RKO (cell line): ENCODE results near the gene KLK7.

Experiments
- DNase-seq: peaks from one replicate; pipeline ENCODE4 v3.0.0-alpha.2; 2016; ENCODE audit warnings: low spot score

The KLK7 gene

DNA sequence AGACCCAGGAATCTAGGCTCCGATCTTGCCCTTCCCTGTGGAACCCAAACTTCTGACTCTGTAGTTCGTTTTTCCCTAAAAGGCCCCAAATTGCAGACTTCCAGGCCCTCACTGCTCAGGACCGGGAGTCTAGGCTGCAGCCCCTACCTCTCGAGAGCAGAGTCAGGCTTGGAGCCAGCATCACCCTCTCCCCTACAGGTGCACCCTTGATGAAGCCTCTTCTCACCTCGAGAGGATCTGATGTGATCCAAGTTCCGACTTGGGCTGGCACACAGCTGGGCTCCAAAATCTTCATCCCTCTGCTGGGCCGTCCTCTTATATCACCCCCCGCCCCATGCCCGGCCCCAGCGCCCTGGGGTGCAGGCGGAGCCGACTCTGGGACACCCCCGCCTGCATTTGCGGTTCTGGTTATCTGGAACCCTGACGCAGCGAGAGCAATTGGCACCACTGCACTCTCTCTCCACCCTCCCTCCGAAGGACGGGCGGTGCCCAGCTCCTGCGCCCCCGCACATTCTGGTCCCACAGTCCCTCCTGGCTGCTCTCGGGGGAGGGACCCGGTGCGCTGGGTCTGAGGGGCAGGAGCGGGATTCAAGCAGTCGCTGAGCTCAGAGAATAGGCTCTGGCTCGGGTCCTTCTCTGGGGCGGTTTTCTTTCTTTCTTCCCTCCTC lies at the start of gene KLK7:
Gene KLK7 (minus strand): TSS at position 293 of the 668 bp plus-strand sequence. CDS start 1,518 bp downstream, outside the sequence.
- DNase-seq: no peak

DNA sequence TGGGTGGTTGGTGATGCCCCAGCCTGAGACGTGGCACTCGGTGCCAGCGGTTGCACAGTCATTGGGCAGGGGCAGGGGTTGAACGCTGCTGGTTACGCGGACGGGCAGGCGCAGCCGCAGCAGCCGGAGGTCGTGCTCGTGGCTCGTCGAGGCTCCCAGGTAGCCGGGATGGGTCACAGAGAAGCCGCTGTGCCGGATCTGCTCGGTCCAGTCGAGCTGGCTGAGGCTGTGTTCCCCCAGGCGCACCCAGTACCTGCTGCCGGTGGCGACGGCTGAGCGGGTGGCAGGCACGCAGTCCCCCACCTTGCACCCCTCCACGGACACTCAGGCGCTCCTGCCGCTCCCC lies 48.1 kb upstream of the KLK7 start:
- no peak for DNase-seq

DNA sequence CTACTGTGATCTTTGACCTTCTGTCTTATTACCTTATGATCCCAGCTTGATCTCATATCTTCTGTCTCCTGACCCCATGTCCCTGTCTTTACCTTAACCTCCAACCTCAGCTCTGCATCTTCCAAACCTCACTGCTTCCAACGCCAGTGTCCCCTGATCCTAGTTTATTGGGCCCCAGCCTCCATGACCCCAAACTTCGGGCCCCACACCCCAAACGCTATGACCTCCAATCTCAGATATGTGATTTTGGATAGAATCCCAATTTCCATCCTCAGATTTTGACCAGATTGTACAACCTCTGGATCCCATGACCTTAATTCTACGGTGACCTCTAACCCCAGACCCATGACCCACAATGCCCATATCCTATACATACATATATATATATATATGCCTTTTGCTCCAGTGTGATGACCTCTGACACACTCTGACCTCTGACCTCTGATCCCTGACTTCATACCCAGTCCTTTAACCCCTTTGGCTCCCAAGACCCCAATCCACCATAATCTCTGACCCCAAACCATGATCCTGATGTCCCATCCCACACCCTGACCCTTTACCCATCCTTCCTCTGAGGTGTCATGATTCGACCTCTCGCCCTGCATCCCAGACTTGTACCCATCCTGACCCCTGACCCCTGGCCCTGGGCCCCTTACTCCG lies 47.6 kb upstream of the KLK7 start:
- DNase-seq: no peak

DNA sequence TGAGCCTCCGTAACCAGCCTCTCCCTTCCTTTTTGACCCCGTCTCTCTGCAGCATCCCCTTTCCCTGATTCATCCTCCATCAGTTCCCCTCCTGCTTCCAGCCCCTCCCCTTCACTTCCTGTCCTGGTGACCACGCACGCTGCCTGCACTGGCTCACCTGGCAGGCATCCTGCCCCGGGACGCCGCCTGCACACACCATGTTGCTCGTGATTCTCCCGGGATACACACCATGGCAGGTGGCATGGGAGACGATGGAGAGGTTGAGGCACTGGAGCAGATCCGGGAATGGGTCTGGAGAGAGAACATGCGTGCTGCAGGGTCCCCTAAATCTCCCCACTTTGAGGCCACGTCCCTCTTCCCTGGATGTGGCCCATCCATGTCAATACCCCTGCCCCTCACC lies 46.9 kb upstream of the KLK7 start:
- DNase-seq: no peak

DNA sequence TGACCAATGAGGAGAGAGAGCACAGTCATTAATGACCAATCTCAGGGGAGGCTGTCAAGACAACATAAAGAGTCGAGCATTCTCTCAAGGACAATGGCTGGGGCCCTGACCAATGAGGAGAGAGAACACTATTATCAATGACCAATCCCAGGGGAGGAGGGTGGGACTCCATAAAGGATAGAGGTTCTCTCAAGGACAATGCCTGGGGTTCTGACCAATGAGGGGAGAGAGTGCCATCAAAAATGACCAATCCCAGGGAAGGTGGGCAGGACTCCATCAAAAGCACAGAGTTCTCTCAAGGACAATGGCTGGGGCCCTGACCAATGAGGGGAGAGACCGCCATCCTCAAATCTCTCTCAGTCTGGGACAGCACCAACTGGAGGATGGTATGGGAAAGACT lies 46.0 kb upstream of the KLK7 start:
- no peak for DNase-seq

DNA sequence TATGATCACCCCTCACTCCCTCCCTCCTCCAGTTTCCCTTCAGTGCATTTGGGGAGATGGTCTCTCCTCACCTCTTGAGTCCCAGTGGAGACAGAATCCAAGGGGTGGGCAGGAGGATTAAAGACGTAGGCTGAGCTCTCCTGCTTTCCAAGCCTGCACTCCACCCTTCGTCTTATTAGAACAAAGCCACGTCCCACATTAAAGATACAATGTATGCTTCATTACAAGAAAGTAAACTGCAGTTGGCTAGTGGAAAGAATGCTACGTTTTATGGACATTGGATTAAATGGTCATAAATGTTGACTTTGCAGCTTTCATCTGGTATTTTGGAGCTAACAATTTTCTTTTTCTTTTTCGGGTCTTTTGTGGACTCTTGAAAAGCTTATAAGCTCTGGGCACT lies 44.2 kb upstream of the KLK7 start:
- no peak for DNase-seq

DNA sequence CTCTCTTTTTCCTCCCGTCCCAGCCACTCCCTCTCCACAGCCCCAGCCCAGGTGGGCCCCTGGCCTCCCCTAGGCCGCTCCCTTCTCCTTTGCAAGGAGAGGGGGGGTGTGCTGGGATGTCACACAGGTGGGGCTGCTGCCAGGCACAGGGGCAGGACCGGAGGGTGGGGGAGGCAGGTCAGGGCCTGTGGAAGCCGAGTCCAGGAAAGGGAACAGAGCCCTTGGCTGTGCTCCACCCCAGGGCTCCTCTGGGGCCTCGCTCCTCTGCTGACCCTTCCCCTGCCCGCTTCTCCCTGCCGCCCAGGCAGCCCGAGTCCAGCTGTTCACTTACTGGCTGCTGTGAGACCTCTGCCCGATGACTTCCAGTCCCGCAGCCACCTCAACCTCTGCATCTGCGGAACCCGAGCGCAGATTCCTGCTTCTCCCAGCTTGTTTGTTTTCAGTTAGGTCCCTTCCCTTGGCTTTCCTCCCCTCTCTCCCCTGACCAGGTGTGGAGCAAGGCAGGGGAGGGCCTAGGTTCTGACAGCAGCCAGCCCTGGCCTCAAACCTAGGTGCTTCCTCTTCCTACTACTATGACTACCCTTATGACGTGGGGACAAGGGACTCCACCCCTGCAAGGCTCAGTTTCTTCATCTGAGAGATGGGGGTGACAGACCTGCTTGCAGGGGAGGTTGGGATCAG lies 43.5 kb upstream of the KLK7 start:
- DNase-seq: no peak

DNA sequence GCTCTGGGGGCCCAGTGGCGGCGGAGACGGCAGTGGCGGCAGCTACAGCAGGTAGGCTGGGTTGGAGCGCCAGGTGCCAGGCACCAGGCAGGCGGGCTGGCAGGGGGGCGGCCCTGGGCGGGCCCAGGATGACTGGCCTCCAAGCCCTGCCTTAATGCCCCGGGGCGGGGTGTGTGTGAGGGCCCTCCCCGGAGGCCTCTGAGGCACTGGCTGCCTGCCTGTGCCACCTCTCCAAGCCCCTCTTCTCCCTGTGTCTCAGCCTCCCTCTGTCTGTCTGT lies 42.8 kb upstream of the KLK7 start, which contains the start of gene KLK11:
Gene KLK11 (minus strand): TSS at position 63 of the 278 bp plus-strand sequence. CDS start 985 bp downstream, outside the sequence.
- no peak for DNase-seq

DNA sequence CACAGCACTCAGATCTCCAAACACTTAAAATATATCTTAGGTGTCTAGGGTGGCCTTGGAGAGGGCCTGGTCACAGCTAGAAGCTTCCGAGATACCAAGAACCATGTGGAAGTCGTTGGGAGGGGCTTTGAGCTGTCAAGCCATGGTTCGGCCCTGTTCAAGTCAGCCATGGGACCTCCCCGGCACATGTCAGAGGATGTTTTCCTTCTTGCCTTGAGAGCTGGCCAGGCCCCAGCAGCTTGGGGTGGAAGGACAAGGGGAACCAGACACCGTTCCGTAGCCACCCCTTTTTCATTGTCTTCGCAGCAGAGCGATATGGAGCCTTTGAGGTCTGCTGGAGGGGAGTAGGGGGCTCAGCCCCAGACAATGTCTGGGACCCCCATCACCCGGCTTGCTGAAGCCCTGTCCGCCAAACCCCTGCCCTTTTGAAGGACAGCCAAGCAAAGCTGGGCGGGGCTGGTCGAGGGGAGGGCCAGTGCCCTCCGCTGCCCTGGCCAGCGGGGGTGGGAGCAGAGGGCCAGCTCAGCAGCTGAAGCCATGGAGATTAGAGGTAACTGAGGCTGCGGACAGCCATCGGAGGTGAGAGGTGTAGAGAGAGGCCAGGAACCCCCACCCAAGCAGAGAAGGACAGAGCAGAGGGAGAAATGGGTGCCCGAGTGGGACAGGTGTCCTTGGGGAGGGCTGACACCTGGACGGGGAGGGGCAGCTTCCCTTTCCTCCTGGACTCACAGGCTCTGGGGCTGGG lies 42.3 kb upstream of the KLK7 start:
- DNase-seq: no peak

DNA sequence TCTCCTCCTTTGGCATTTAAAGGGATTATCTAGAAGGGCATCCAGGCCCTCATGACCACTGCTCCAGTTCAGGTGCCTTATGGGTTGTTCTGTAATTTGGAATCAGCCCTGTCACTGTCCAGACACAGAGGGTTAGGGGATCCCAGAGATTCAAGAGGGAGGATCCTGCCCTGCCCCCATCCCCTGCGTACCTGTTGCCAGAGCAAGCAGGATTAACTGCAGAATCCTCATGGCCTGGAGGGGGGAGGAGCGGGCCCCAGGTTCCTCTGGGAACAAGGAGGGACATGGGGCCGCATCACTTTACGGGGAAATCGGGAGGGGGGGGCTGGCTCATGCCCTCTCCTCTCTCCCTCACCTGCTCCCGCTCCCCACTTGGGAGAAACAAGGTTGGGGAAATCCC lies 41.7 kb upstream of the KLK7 start:
- DNase-seq: no peak

DNA sequence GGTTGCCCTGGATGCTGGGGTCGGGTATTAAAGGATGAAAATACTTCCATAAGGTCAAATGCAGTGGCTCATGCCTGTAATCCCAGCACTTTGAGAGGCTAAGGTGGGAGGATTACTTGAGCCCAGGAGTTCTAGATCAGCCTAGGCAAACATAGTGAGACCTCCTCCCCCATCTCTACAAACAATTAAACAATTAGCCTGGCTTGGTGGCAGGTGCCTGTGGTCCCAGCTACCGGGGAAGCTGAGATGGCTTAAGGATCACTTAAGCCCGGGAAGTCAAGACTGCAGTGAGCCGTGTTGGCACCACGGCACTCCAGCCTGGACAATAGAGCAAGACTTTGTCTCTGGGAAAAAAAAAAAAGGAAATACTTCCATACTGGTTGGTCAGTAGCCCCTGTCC lies 41.2 kb upstream of the KLK7 start:
- DNase-seq: no peak

DNA sequence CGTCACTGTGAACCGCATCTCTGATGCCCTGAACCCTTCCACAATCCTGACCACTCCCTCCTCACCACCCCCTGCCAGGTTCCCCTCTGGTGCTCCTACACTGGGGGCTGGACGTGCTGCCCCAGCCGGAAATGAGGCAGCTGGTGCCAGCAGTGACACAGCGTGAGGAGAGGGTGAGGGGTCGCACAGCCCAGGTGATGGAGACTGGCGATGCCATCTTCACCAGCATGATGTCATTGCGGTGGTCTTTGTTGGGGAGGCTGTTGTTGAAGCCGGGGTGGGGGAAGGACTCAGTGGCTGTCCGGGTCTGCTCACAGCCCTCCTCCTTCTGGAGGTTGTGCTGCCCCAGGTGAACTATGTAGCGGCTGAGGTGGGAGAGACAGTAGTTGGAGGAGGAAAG lies 40.2 kb upstream of the KLK7 start:
- no peak for DNase-seq

DNA sequence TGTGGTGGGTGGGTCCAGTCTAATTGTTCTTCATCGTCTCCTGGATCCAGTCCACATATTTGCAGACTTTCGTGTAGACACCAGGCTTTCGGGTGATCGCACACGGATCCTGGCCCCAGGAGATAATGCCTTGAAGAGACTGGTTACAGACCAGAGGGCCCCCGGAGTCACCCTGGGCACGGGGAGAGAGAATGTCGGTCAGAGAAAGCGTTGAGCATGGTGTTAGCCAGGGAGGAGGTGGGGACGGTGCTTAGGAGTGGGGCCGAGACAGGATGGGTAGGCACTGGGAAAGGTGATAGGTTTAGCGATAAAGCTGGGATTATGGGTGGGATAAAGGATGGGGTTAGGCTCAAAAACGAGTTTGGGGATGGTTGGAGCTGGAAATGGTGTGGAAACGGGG lies 38.8 kb upstream of the KLK7 start:
- DNase-seq: no peak

DNA sequence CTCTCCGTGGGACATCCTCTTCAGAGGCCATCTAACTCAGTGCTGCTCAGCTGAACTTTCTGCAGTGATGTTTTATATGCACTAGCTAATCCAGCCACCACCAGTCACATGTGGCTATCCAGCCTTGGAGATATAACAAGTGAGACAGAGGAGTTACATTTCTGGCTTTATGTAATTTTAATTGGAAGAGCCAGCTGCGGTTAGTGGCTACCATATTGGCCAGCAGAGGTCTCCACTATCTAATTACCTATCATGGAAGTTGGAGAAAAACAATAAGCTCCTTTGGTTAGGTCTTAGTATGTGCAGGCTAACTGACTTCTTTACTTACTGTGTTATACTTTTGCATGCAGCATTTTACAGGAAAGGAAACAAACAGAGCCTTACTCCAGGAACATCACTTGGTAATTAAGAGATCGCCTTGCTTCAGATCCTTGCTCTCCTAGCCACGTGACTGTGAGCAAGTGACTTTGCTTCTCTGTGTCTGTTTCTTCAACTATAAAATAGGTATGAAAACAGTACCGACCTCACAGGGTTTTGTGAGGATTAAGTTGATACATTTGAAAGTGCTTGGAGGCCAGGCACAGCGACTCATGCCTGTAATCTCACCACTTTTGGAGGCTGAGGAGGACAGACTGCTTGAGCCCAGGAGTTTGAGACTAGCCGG lies 37.4 kb upstream of the KLK7 start:
- peak; percentile 66 for DNase-seq

DNA sequence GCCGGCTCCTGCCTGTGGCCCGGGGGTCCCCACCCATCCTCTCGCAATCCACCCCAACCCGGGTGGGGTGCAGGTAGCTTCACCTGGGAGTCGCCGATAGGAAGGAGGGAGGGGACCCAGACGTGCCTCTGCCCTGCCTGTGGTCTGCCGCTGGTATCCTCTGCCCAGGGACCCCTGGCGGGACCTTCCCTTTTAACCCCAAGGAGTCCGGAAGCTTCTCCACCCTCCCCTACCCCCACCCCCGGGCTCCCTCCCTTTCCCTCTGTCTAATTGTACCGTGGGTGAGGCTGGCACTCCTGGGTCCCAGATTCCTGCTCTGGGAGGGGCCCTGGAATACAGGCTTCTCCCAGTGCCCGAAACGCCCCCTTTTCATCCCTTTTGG lies 35.8 kb upstream of the KLK7 start, which contains the start of gene KLK10:
Gene KLK10 (minus strand): TSS at position 166 of the 382 bp plus-strand sequence. CDS start 579 bp downstream, outside the sequence.
- no peak for DNase-seq

DNA sequence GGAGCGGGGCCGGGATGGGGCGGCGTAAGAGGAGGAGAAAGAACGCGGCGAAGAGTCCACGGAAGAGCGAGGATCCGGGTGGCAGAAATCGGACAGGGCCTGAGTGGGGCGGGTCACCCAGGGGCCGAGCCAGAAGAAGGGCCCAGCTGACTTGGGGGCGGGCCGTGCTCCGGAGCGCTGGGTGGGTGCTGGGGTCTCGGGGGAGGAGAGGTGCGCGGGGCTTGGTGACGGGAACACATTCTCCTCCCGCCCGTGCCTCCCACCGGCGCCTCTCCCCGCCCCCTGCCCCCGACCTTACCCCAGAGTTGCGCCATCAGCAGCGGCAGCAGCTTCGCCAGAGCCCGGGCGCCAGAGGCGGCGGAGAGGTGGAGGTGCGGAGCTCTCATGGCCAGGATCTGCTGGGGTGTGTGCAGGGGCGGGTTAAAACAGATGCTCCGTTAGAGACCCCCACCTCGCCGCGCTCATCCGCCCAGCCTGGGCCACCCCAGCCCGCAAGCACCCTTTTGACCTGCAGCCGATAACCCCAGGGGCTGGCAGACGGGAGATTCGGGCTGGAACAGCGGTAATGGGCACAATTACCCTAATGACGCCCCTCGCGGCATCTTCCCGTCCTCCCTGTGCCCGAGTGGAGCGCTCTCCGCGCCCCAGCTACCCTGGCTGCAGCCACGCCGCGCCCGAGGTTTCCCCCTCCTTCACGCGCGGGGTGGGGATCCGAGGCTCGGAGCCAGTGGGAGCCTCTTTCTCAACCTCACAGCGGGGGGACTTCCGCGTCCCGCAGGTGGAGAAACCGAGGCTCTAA lies 35.2 kb upstream of the KLK7 start:
- no peak for DNase-seq

DNA sequence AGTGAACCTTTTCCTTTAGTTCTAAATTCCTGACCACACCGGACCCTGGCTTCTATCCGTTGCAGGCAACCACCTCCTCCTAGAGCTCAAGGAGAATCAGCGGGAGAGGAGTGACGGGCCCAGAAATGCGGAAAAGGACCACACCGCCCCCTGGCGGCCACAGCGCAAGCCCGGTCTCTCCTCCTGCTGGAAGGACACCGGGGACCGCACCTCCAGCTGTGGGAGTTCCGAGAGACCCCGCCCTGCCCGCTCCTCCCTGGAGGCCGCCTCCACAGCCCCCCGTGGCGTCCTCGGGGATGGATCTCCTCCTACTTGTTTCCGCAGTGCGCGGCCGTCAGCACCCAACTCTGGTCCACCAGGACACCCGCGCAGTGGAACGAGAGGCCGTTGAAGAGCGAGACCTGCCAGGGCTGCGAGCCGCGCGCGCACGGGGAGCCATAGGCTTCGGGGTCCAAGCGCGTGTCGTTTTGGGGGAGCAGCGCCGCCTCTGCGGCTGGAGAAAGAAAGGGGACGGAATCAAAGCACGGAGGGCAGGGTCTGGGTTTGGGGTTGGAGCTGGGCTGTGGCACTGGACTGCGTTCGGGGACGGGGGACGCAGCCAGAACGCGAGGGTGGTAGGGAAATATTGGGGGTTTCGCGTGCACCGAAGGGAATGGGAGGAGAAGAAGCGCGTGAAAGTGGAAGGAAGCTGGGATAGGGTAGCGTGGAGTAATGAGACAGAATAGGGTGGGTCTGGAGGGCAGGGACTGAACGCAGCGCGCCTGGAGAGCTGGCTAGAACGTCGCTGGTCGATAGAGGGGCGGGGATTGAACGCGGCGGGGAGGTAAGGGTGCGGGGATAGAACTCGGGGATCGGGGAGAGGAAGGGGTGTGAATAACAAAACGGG lies 33.3 kb upstream of the KLK7 start:
- DNase-seq: peak; percentile 22

DNA sequence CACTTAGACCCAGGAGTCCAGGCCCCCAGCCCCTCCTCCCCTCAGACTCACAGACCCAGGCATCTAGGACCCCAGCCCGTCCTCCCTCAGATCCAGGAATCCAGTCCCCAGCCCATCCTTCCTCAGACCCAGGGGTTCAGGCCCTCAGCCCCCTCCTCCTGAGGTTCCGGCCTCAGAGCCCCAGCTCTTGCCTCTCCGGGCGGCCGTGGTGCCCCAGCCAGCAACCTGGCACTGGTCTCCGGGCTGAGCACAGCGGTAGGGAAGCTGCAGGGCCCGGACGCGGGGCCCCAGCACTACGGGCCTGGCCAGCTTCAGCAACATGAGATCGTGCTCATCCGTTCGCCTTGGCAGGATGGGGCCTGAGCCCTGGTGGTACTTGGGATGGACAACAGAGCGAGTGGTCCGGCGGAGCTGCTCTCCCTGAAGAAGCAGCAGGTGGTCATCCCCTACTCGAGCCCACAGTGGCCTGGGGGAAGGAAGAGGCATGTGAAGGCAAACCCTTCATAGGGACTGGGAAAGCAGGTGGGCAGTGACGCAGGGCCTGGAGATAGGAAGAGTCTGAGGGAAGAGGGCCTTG lies 32.1 kb upstream of the KLK7 start:
- DNase-seq: no peak

DNA sequence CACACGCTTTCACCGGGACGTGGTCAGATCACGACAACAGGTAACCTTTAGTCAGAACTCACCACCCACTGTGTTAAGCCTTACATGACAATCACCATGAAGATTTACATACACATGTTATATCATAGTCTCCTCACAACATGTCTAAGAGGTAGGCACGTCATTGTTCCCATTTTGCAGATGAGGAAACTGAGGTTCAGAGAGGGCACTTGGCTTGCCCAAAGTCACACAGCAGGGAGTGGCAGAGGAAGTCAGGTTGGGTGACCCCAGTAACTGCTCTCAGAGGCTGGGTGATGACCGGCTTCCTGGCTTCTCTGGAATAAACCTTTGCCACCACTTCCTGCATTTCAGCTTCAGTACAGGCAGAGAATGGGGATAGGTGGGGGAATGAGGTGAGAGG lies 30.5 kb upstream of the KLK7 start:
- DNase-seq: no peak

DNA sequence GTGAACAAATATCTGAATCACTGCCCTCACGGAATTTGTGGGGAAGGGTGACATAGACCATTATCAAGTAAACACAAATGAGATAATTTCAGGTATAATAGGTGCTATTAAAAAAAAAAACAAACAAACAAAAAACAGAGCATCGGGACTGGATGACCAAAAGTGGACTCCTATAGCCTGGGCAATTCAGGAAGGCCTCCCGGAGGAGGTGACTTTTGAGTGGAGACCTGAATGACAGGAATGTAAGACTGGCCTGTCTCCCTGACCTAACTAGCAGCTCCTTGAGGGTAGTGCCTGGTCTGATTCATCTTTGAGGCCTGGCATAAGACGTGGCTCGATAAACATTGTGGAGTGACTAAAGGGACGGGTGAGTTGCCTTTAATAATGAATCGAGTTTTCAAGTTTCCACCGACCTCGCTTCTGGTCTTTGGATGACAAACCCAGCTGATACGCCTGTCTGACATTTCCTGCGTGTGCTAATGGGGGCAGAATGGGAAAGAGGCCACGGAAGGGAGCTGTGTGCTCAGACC lies 29.0 kb upstream of the KLK7 start:
- DNase-seq: peak; percentile 52
